ENCODE results near the gene FRMD3.

FRMD3 gene

DNA sequence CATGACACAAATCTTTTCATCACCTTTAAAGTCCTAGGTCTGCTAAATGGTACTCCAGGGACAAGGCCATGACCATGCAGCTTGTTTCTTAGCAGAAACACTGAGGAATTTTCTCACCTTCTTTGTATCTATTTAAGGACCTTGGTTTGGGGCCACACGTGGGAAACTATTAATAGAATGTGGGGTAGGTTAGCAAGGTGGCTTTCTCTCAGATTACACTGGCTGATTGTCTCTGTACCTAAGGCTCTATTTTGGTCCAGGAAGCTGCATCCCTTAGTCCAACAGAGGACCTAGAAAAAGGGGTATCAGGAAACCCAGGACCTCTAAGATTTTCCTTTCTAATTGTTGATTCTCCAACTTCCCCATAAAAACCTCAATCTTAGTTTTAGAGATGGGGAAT is 36.3 kb upstream of the FRMD3 start:
- TF ChIP-seq, protein P1, sequence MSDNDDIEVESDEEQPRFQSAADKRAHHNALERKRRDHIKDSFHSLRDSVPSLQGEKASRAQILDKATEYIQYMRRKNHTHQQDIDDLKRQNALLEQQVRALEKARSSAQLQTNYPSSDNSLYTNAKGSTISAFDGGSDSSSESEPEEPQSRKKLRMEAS (IDR thresholded peaks at IDR 0.05): no peak
- TF ChIP-seq TCF12 (IDR thresholded peaks at IDR 0.05; ENCODE audit: low read depth) (no peak), EP300 (IDR thresholded peaks at IDR 0.05; ENCODE audit: borderline replicate concordance) (no peak), TAF1 (IDR thresholded peaks at IDR 0.05; ENCODE audit: low read depth) (no peak), ZBTB7A (IDR thresholded peaks at IDR 0.05; ENCODE audit: low read depth) (no peak), TEAD4 (IDR thresholded peaks at IDR 0.05) (no peak), CEBPB (IDR thresholded peaks at IDR 0.05) (no peak), EGR1 (IDR thresholded peaks at IDR 0.05) (no peak), YY1 (IDR thresholded peaks at IDR 0.05; ENCODE audit: low read depth) (no peak), CREB1 (IDR thresholded peaks at IDR 0.05; ENCODE audit: low read depth) (no peak), NFIC (IDR thresholded peaks at IDR 0.05) (no peak), FOXM1 (IDR thresholded peaks at IDR 0.05; ENCODE audit: borderline replicate concordance, low read depth) (no peak), RAD21 (IDR thresholded peaks at IDR 0.05; ENCODE audit: low read depth) (no peak)
- TF ChIP-seq, protein P2, sequence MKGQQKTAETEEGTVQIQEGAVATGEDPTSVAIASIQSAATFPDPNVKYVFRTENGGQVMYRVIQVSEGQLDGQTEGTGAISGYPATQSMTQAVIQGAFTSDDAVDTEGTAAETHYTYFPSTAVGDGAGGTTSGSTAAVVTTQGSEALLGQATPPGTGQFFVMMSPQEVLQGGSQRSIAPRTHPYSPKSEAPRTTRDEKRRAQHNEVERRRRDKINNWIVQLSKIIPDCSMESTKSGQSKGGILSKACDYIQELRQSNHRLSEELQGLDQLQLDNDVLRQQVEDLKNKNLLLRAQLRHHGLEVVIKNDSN (IDR thresholded peaks at IDR 0.05): no peak
- TF ChIP-seq, protein P3, sequence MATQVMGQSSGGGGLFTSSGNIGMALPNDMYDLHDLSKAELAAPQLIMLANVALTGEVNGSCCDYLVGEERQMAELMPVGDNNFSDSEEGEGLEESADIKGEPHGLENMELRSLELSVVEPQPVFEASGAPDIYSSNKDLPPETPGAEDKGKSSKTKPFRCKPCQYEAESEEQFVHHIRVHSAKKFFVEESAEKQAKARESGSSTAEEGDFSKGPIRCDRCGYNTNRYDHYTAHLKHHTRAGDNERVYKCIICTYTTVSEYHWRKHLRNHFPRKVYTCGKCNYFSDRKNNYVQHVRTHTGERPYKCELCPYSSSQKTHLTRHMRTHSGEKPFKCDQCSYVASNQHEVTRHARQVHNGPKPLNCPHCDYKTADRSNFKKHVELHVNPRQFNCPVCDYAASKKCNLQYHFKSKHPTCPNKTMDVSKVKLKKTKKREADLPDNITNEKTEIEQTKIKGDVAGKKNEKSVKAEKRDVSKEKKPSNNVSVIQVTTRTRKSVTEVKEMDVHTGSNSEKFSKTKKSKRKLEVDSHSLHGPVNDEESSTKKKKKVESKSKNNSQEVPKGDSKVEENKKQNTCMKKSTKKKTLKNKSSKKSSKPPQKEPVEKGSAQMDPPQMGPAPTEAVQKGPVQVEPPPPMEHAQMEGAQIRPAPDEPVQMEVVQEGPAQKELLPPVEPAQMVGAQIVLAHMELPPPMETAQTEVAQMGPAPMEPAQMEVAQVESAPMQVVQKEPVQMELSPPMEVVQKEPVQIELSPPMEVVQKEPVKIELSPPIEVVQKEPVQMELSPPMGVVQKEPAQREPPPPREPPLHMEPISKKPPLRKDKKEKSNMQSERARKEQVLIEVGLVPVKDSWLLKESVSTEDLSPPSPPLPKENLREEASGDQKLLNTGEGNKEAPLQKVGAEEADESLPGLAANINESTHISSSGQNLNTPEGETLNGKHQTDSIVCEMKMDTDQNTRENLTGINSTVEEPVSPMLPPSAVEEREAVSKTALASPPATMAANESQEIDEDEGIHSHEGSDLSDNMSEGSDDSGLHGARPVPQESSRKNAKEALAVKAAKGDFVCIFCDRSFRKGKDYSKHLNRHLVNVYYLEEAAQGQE (IDR thresholded peaks at IDR 0.05; ENCODE audit: low read depth): no peak

DNA sequence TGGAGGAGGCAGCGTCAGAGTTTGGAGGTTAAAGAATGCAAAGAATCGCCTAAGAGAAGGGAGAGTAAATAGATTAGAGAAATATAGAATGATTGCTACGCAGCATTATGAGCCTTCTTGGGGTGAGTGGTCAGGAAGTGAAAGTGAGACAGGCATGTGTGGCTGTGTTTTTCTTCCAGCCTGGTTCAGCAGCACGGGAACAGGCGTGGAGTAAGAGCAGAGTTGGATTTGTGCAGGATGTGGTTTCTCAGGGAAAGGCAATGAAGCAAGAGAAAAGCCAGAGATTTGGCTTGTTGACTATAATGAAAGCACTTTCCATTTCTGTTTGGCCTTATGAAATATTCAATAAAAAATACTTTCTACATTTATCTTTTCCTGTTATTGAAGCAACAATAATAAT is 34.3 kb upstream of the FRMD3 start:
- TF ChIP-seq YY1 (IDR thresholded peaks at IDR 0.05; ENCODE audit: low read depth): no peak
- TF ChIP-seq NFIC (IDR thresholded peaks at IDR 0.05): no peak
- TF ChIP-seq TCF12 (IDR thresholded peaks at IDR 0.05; ENCODE audit: low read depth): no peak
- no peak for TF ChIP-seq TAF1 (IDR thresholded peaks at IDR 0.05; ENCODE audit: low read depth)
- no peak for TF ChIP-seq EGR1 (IDR thresholded peaks at IDR 0.05)
- TF ChIP-seq EP300 (IDR thresholded peaks at IDR 0.05; ENCODE audit: borderline replicate concordance): no peak
- no peak for TF ChIP-seq CEBPB (IDR thresholded peaks at IDR 0.05)
- no peak for TF ChIP-seq ZBTB7A (IDR thresholded peaks at IDR 0.05; ENCODE audit: low read depth)
- no peak for TF ChIP-seq CREB1 (IDR thresholded peaks at IDR 0.05; ENCODE audit: low read depth)

DNA sequence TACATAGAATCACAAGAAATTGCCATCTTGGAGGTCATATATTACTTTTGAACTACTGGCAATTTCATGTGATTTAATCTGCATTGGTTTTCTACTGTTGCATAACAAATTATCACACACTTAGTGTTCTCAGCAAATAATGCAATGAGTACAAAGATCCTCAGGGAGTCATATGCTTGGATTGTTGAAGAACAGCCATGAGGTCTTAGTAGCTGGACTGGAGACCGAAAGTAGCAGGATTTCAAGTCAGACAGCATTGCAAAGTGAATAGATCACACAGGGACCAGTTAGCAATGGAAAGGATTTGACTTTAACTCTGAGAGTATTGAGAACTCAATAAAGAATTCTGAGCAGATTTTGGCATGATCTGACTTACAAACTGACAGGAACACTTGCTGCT is 32.2 kb upstream of the FRMD3 start:
- TF ChIP-seq ZBTB7A (IDR thresholded peaks at IDR 0.05; ENCODE audit: low read depth) (no peak), NFIC (IDR thresholded peaks at IDR 0.05) (no peak), EGR1 (IDR thresholded peaks at IDR 0.05) (no peak), TCF12 (IDR thresholded peaks at IDR 0.05; ENCODE audit: low read depth) (no peak), FOXM1 (IDR thresholded peaks at IDR 0.05; ENCODE audit: borderline replicate concordance, low read depth) (no peak), EP300 (IDR thresholded peaks at IDR 0.05; ENCODE audit: borderline replicate concordance) (no peak), TEAD4 (IDR thresholded peaks at IDR 0.05) (no peak), CREB1 (IDR thresholded peaks at IDR 0.05; ENCODE audit: low read depth) (no peak), TAF1 (IDR thresholded peaks at IDR 0.05; ENCODE audit: low read depth) (no peak), YY1 (IDR thresholded peaks at IDR 0.05; ENCODE audit: low read depth) (no peak), RAD21 (IDR thresholded peaks at IDR 0.05; ENCODE audit: low read depth) (no peak), CEBPB (IDR thresholded peaks at IDR 0.05) (no peak)
- TF ChIP-seq, protein P2 (IDR thresholded peaks at IDR 0.05): no peak
- TF ChIP-seq, protein P1 (IDR thresholded peaks at IDR 0.05): no peak
- TF ChIP-seq, protein P3 (IDR thresholded peaks at IDR 0.05; ENCODE audit: low read depth): no peak

DNA sequence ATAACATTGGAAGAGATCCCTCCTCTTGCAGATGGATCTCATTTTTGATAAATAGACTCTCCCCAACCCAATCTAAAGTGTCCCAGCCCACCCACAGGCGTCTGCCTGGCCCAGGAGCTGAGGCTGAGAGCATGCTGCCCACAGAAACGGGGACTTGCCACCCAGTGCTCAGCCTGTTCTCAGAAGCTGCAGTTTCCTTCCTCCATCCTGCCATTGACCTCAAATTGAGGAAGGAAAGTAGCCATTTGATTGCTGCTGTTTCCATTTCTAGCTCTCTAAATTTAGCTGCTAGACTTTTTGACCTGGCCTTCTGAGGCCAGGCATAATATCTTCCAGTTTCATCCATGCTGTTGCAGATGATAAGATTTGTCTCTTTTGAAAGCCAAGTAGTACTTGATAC is 31.1 kb upstream of the FRMD3 start:
- TF ChIP-seq CEBPB (IDR thresholded peaks at IDR 0.05): no peak
- TF ChIP-seq, protein P1 (IDR thresholded peaks at IDR 0.05): no peak
- no peak for TF ChIP-seq ZBTB7A (IDR thresholded peaks at IDR 0.05; ENCODE audit: low read depth)
- TF ChIP-seq NFIC (IDR thresholded peaks at IDR 0.05): no peak
- TF ChIP-seq RAD21 (IDR thresholded peaks at IDR 0.05; ENCODE audit: low read depth): no peak
- TF ChIP-seq CREB1 (IDR thresholded peaks at IDR 0.05; ENCODE audit: low read depth): no peak
- TF ChIP-seq, protein P2 (IDR thresholded peaks at IDR 0.05): no peak
- TF ChIP-seq TCF12 (IDR thresholded peaks at IDR 0.05; ENCODE audit: low read depth): no peak
- TF ChIP-seq EP300 (IDR thresholded peaks at IDR 0.05; ENCODE audit: borderline replicate concordance): no peak
- no peak for TF ChIP-seq FOXM1 (IDR thresholded peaks at IDR 0.05; ENCODE audit: borderline replicate concordance, low read depth)
- TF ChIP-seq TEAD4 (IDR thresholded peaks at IDR 0.05): no peak
- TF ChIP-seq, protein P3 (IDR thresholded peaks at IDR 0.05; ENCODE audit: low read depth): no peak
- no peak for TF ChIP-seq EGR1 (IDR thresholded peaks at IDR 0.05)
